ENCODE measurements around the gene CEP41.

GRCh38 chr7:130372402-130373165 is 68.2 kb downstream of the CEP41 start:
- TF ChIP-seq EZH2 (IDR thresholded peaks at IDR 0.05; ENCODE audit: borderline replicate concordance) (no peak), CTCF (IDR thresholded peaks at IDR 0.05; ENCODE audit: poor library complexity) (no peak)

All from hepatocyte (in vitro differentiated cells).